SK-N-SH treated with all-trans-retinoic acid at 6 μM for 48 hours (cell line): ENCODE data around the gene IQCM.

Experiments
- BACH2 ChIP-seq: fragments of 250-450 bp; sonication (Bioruptor Pico); IDR thresholded peaks from 2 replicates; pipeline ENCODE4 v1.9.0; 2021; ENCODE audit warnings: mild to moderate bottlenecking, borderline replicate concordance
- ZFP30 ChIP-seq: fragments of 450-650 bp; formaldehyde crosslinking; IDR thresholded peaks from 2 replicates; pipeline ENCODE4 v1.5.0; 2022; ENCODE audit warnings: mild to moderate bottlenecking, moderate library complexity
- ZNF8 ChIP-seq: fragments of 450-650 bp; formaldehyde crosslinking; IDR thresholded peaks from 2 replicates; pipeline ENCODE4 v1.5.0; 2020; ENCODE audit warnings: mild to moderate bottlenecking, moderate library complexity
- TF ChIP-seq, protein P1 (sequence below): fragments of 250-450 bp; sonication (Bioruptor Pico); IDR thresholded peaks from 2 replicates; pipeline ENCODE4 v1.8.0; 2020; ENCODE audit warnings: mild to moderate bottlenecking, moderate library complexity, borderline replicate concordance

DNA sequence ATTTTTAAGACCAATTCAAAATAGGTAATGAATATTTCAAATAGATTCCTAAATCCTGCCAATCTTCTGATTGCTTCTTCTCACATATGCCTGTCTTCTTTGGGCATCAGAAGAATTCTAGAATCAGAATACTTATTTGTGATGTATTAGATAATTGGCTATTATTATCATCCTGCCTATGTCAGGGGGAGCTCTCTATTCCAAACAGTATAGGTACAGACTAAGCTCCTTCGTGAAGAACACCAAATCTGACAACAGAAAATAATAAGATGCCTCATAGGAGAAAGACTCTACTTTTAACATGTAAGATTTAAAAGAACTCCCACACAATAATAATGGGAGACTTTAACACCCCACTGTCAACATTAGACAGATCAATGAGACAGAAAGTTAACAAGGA is at the start of gene IQCM:
- TF ChIP-seq BACH2 (no peak), ZNF8 (CRISPR knock-in tag) (no peak), ZFP30 (CRISPR knock-in tag) (no peak)
- TF ChIP-seq, protein P1, sequence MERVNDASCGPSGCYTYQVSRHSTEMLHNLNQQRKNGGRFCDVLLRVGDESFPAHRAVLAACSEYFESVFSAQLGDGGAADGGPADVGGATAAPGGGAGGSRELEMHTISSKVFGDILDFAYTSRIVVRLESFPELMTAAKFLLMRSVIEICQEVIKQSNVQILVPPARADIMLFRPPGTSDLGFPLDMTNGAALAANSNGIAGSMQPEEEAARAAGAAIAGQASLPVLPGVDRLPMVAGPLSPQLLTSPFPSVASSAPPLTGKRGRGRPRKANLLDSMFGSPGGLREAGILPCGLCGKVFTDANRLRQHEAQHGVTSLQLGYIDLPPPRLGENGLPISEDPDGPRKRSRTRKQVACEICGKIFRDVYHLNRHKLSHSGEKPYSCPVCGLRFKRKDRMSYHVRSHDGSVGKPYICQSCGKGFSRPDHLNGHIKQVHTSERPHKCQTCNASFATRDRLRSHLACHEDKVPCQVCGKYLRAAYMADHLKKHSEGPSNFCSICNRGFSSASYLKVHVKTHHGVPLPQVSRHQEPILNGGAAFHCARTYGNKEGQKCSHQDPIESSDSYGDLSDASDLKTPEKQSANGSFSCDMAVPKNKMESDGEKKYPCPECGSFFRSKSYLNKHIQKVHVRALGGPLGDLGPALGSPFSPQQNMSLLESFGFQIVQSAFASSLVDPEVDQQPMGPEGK (CRISPR knock-in tag): no peak
